Liver (tissue), 9 donors: ENCODE measurements around the gene ENPP1. TPM values are rescaled to one million over a fixed set of nuclear protein-coding genes. Genes with fewer than 3 reads are reported as not detected.

Source experiments
- DNase-seq: peaks from one replicate; pipeline ENCODE4 v3.0.0-alpha.2; 2017; ENCODE audit warnings: low spot score
- H3K27ac ChIP-seq, 2 donors: one replicate each; pipeline ENCODE4 v1.7.0; 2013; ENCODE audit warnings: inconsistent platforms in 2 of 2, low read length in 2 of 2, control low read depth in 1 of 2, low read depth in 1 of 2, mild to moderate bottlenecking in 1 of 2
- H3K27me3 ChIP-seq, 4 donors: one replicate each; pipeline versions ENCODE4 v1.6.1 to v1.7.0; 2013; ENCODE audit warnings: low read length in 3 of 4, inconsistent platforms in 1 of 4, mild to moderate bottlenecking in 1 of 4, moderate library complexity in 1 of 4; ENCODE audit not compliant: control insufficient read depth in 4 of 4, insufficient read depth in 4 of 4
- H3K36me3 ChIP-seq, 4 donors: one replicate each; pipeline versions ENCODE4 v1.6.1 to v1.7.0; 2013; ENCODE audit warnings: low read length in 3 of 4, mild to moderate bottlenecking in 3 of 4, low read depth in 1 of 4, moderate library complexity in 1 of 4; ENCODE audit not compliant: control insufficient read depth in 4 of 4, insufficient read depth in 3 of 4
- H3K4me1 ChIP-seq, 4 donors: one replicate each; pipeline versions ENCODE4 v1.6.1 to v1.7.0; 2013; ENCODE audit warnings: low read length in 3 of 4, mild to moderate bottlenecking in 3 of 4, moderate library complexity in 1 of 4; ENCODE audit not compliant: control insufficient read depth in 4 of 4, insufficient read depth in 4 of 4
- H3K4me3 ChIP-seq, 3 donors: one replicate each; pipeline versions ENCODE4 v1.6.1 to v1.7.0; 2013; ENCODE audit warnings: low read length in 3 of 3, control low read depth in 1 of 3, low read depth in 1 of 3, mild to moderate bottlenecking in 1 of 3
- H3K9ac ChIP-seq, 2 donors: one replicate each; pipeline ENCODE4 v1.7.0; 2013; ENCODE audit warnings: low read length in 2 of 2, mild to moderate bottlenecking in 2 of 2, moderate library complexity in 2 of 2, control low read depth in 1 of 2, low read depth in 1 of 2
- H3K9me3 ChIP-seq, 4 donors: one replicate each; pipeline versions ENCODE4 v1.6.1 to v1.7.0; 2013; ENCODE audit warnings: low read length in 3 of 4; ENCODE audit not compliant: control insufficient read depth in 4 of 4
- ATF3 ChIP-seq: IDR thresholded peaks from 2 replicates; pipeline ENCODE4 v1.6.1; 2016; ENCODE audit warnings: antibody characterized with exemption
- CTCF ChIP-seq: fragments of 150-350 bp; IDR thresholded peaks from 2 replicates; pipeline ENCODE4 v1.5.1; 2017; ENCODE audit warnings: improper control_type of control experiment, low read depth, low read length; ENCODE audit not compliant: missing input control
- EGR1 ChIP-seq, 2 donors: IDR thresholded peaks; 2 replicates each; pipeline ENCODE4 v1.6.1; 2016 to 2018; ENCODE audit warnings: antibody characterized with exemption in 2 of 2, low read depth in 2 of 2
- FOXA2 ChIP-seq: IDR thresholded peaks from 2 replicates; pipeline ENCODE4 v1.6.1; 2016; ENCODE audit warnings: antibody characterized with exemption
- JUND ChIP-seq, 2 donors: IDR thresholded peaks; 2 replicates each; pipeline ENCODE4 v1.6.1; 2016; ENCODE audit warnings: antibody characterized with exemption in 2 of 2
- NR2F2 ChIP-seq: IDR thresholded peaks from 2 replicates; pipeline ENCODE4 v1.6.1; 2016; ENCODE audit warnings: antibody characterized with exemption
- RAD21 ChIP-seq, 2 donors: IDR thresholded peaks; 2 replicates each; pipeline ENCODE4 v1.6.1; 2016; ENCODE audit warnings: antibody characterized with exemption in 2 of 2, mild to moderate bottlenecking in 2 of 2
- REST ChIP-seq: IDR thresholded peaks from 2 replicates; pipeline ENCODE4 v1.6.1; 2016; ENCODE audit warnings: antibody characterized with exemption, mild to moderate bottlenecking
- RXRA ChIP-seq, 2 donors: IDR thresholded peaks; 2 replicates each; pipeline ENCODE4 v1.6.1; 2017 to 2018; ENCODE audit warnings: antibody characterized with exemption in 2 of 2, mild to moderate bottlenecking in 1 of 2
- SP1 ChIP-seq: IDR thresholded peaks from 2 replicates; pipeline ENCODE4 v1.6.1; 2018; ENCODE audit warnings: antibody characterized with exemption, mild to moderate bottlenecking
- TAF1 ChIP-seq: conservative IDR thresholded peaks from 2 replicates; pipeline ENCODE4 v1.6.1; 2016; ENCODE audit warnings: antibody characterized with exemption, mild to moderate bottlenecking
- YY1 ChIP-seq: IDR thresholded peaks from 2 replicates; pipeline ENCODE4 v1.6.1; 2016; ENCODE audit warnings: antibody characterized with exemption, mild to moderate bottlenecking
- ZBTB33 ChIP-seq: IDR thresholded peaks from 2 replicates; pipeline ENCODE4 v1.6.1; 2016; ENCODE audit warnings: antibody characterized with exemption
- WGBS: extraction: QIAGEN DNeasy Blood & Tissue Kit; methylation state at CpG from one replicate; pipeline ENCODE4 v1.1.7; 2013; 5-methylcytosine and 5-hydroxymethylcytosine counted together
- polyA plus RNA-seq, 2 donors: library from polyadenylated mRNA; stranded (reverse) in 1 of 2; unstranded in 1 of 2; fragments of 200-250 nt in 1 of 2; fragments of >200 nt in 1 of 2; fragmentation: Nextera tagmentation in 1 of 2; extraction: Ambion mirVana in 1 of 2; gene quantifications; one replicate each; pipeline versions ENCODE4 v1.2.1 to v1.2.3, GENCODE V29; 2013 to 2015
- total RNA-seq, 2 donors: library from RNA; depleted of rRNA; stranded (reverse); fragments of >200 nt; gene quantifications; one replicate each; pipeline ENCODE4 v1.2.3, GENCODE V29; 2014
- donor health status: healthy.
- donor health status: healthy.
- donor health status: healthy.
- donor health status: healthy.
- donor health status: healthy.

Gene ENPP1
- total and polyA plus RNA-seq, 4 donors, result 9.5 to 53.1 (median 31.1) TPM

- 75% methylated on average over 1 of the region's 1 CpG for WGBS
- peaks cover 3 to 41% (median 17%) of the 10 kb centered on the region in 4 donors for H3K4me1 ChIP-seq
Observed at GRCh38 chr6:131838051-131838450, 30.2 kb downstream of the ENPP1 start.

More at GRCh38 chr6:131838051-131838450, 30.2 kb downstream of the ENPP1 start:
- H3K27me3 ChIP-seq, result no peaks in the 10 kb centered on the region
- H3K4me3 ChIP-seq, result no peak overlapping the region
- H3K9me3 ChIP-seq, result no peaks in the 10 kb centered on the region
- no peak overlapping the region for H3K9ac ChIP-seq
- no peaks in the 10 kb centered on the region for H3K36me3 ChIP-seq
- no peak overlapping the region for H3K27ac ChIP-seq
- TF ChIP-seq REST (no peak), SP1 (no peak), ATF3 (no peak), EGR1 (IDR thresholded peaks at IDR 0.05; ENCODE audit: low read depth in 2 of 2) (no peak), RXRA (IDR thresholded peaks at IDR 0.05) (no peak), NR2F2 (no peak), YY1 (no peak), TAF1 (no peak), CTCF (no peak), JUND (IDR thresholded peaks at IDR 0.05) (no peak), FOXA2 (no peak), RAD21 (IDR thresholded peaks at IDR 0.05) (no peak), ZBTB33 (no peak)
- DNase-seq, result no peak
